Measurements from ENCODE around the gene MARCO. TPM values are rescaled to one million over a fixed set of nuclear protein-coding genes. Genes with fewer than 3 reads are reported as not detected.

MARCO gene
- total RNA-seq, 1 donor from 2014 or later: not detected

- FAIRE-seq (no peak), DNase-seq (ENCODE audit: low read depth) (no peak)
- H3K4me3 Mint-ChIP-seq (ENCODE audit: unreplicated experiment): no peak overlapping the region
- no peak overlapping the region for H3K4me2 ChIP-seq (ENCODE audit: low read length)
- H3K9me3 ChIP-seq (ENCODE audit: insufficient read depth, low read depth, low read length): peaks cover 3% of the 10 kb centered on the region
- H3K27ac ChIP-seq (ENCODE audit: low read depth, low read length): no peak overlapping the region
- peaks cover 19% of the 10 kb centered on the region for H3K9me3 Mint-ChIP-seq (ENCODE audit: unreplicated experiment)
- peaks cover 41% of the 10 kb centered on the region for H3K27me3 Mint-ChIP-seq (ENCODE audit: low read depth, unreplicated experiment)
- no peaks in the 10 kb centered on the region for H3K4me1 Mint-ChIP-seq (ENCODE audit: low read depth, unreplicated experiment)
- no peak overlapping the region for H3K4me3 ChIP-seq (ENCODE audit: insufficient read depth, low read depth, low read length)
- H3K79me2 ChIP-seq (ENCODE audit: insufficient read depth, low read length): no peaks in the 10 kb centered on the region
- no peaks in the 10 kb centered on the region for H3K27me3 ChIP-seq (ENCODE audit: insufficient read depth, low read length)
- H3K27ac Mint-ChIP-seq (ENCODE audit: unreplicated experiment): no peak overlapping the region
- peaks cover 3% of the 10 kb centered on the region for H3K36me3 Mint-ChIP-seq (ENCODE audit: low read depth, unreplicated experiment)
- H3K4me1 ChIP-seq (ENCODE audit: insufficient read depth, low read length): no peaks in the 10 kb centered on the region
- H2AFZ ChIP-seq (ENCODE audit: low read depth, low read length): no peak overlapping the region
- H4K20me1 ChIP-seq (ENCODE audit: insufficient read depth, low read length): no peaks in the 10 kb centered on the region
- H3K36me3 ChIP-seq (ENCODE audit: insufficient read depth, low read length): no peaks in the 10 kb centered on the region
- TF ChIP-seq CTCF (IDR thresholded peaks at IDR 0.05; ENCODE audit: insufficient read depth, low read depth, low read length) (no peak), EZH2 (IDR thresholded peaks at IDR 0.05; ENCODE audit: insufficient read depth, low read length) (no peak)
- no peak overlapping the region for H3K9ac ChIP-seq (ENCODE audit: low read length)
These were observed 62.6 kb downstream of the MARCO start for GRCh38 chr2:119004602-119005001.

GRCh38 chr2:119005051-119005450, 63.1 kb downstream of the MARCO start:
- Histone ChIP-seq H3K79me2 (ENCODE audit: insufficient read depth, low read length) (no peaks in the 10 kb centered on the region), H3K9ac (ENCODE audit: low read length) (no peak overlapping the region), H4K20me1 (ENCODE audit: insufficient read depth, low read length) (no peaks in the 10 kb centered on the region), H3K36me3 (ENCODE audit: insufficient read depth, low read length) (no peaks in the 10 kb centered on the region), H3K27ac (ENCODE audit: low read depth, low read length) (no peak overlapping the region), H3K4me1 (ENCODE audit: insufficient read depth, low read length) (no peaks in the 10 kb centered on the region), H3K4me3 (ENCODE audit: insufficient read depth, low read depth, low read length) (no peak overlapping the region), H2AFZ (ENCODE audit: low read depth, low read length) (no peak overlapping the region), H3K9me3 (ENCODE audit: insufficient read depth, low read depth, low read length) (peaks cover 3% of the 10 kb centered on the region), H3K27me3 (ENCODE audit: insufficient read depth, low read length) (peaks cover 1% of the 10 kb centered on the region), H3K4me2 (ENCODE audit: low read length) (no peak overlapping the region)
- Mint-ChIP-seq H3K9me3 (ENCODE audit: unreplicated experiment) (peaks cover 19% of the 10 kb centered on the region), H3K27ac (ENCODE audit: unreplicated experiment) (no peak overlapping the region), H3K36me3 (ENCODE audit: low read depth, unreplicated experiment) (peaks cover 3% of the 10 kb centered on the region), H3K4me1 (ENCODE audit: low read depth, unreplicated experiment) (no peaks in the 10 kb centered on the region), H3K27me3 (ENCODE audit: low read depth, unreplicated experiment) (peaks cover 45% of the 10 kb centered on the region), H3K4me3 (ENCODE audit: unreplicated experiment) (no peak overlapping the region)
- DNase-seq (ENCODE audit: low read depth) (peak; percentile 5), FAIRE-seq (no peak)
- TF ChIP-seq CTCF (IDR thresholded peaks at IDR 0.05; ENCODE audit: insufficient read depth, low read depth, low read length): no peak
- TF ChIP-seq EZH2 (IDR thresholded peaks at IDR 0.05; ENCODE audit: insufficient read depth, low read length): no peak

- no peak overlapping the region for H3K27ac ChIP-seq (ENCODE audit: low read depth, low read length)
These were observed 63.6 kb downstream of the MARCO start for GRCh38 chr2:119005555-119005954.

More at GRCh38 chr2:119005555-119005954, 63.6 kb downstream of the MARCO start:
- Mint-ChIP-seq H3K9me3 (ENCODE audit: unreplicated experiment) (peaks cover 19% of the 10 kb centered on the region), H3K36me3 (ENCODE audit: low read depth, unreplicated experiment) (peaks cover 3% of the 10 kb centered on the region), H3K4me1 (ENCODE audit: low read depth, unreplicated experiment) (no peaks in the 10 kb centered on the region), H3K4me3 (ENCODE audit: unreplicated experiment) (no peak overlapping the region), H3K27me3 (ENCODE audit: low read depth, unreplicated experiment) (peaks cover 50% of the 10 kb centered on the region), H3K27ac (ENCODE audit: unreplicated experiment) (no peak overlapping the region)
- Histone ChIP-seq H3K36me3 (ENCODE audit: insufficient read depth, low read length) (no peaks in the 10 kb centered on the region), H3K27me3 (ENCODE audit: insufficient read depth, low read length) (peaks cover 5% of the 10 kb centered on the region), H3K4me2 (ENCODE audit: low read length) (no peak overlapping the region), H3K79me2 (ENCODE audit: insufficient read depth, low read length) (no peaks in the 10 kb centered on the region), H2AFZ (ENCODE audit: low read depth, low read length) (no peak overlapping the region), H4K20me1 (ENCODE audit: insufficient read depth, low read length) (no peaks in the 10 kb centered on the region), H3K9ac (ENCODE audit: low read length) (no peak overlapping the region), H3K9me3 (ENCODE audit: insufficient read depth, low read depth, low read length) (peaks cover 3% of the 10 kb centered on the region), H3K4me3 (ENCODE audit: insufficient read depth, low read depth, low read length) (no peak overlapping the region), H3K4me1 (ENCODE audit: insufficient read depth, low read length) (no peaks in the 10 kb centered on the region)
- no peak for DNase-seq (ENCODE audit: low read depth)
- TF ChIP-seq EZH2 (IDR thresholded peaks at IDR 0.05; ENCODE audit: insufficient read depth, low read length): no peak
- no peak for TF ChIP-seq CTCF (IDR thresholded peaks at IDR 0.05; ENCODE audit: insufficient read depth, low read depth, low read length)
- no peak for FAIRE-seq

Measured in astrocyte (in vitro differentiated cells and primary cell).